IMR-90 (cell line): ENCODE results near the gene PSG4. TPM values are rescaled to one million over a fixed set of nuclear protein-coding genes. Genes with fewer than 3 reads are reported as not detected.

Experiments used
- ATAC-seq: fragments of 200-7000 bp; cut with Tn5 transposase; 2 replicates; pipeline ENCODE4 v1.9.1; 2020; ENCODE audit warnings: low read depth, mild to moderate bottlenecking, moderate library complexity
- BruUV-seq: library from RNA; stranded (reverse); fragments of 400-500 nt; replicated peaks from 2 replicates; lab custom pipeline; 2021; lab: Mats Ljungman, UMichigan
- CTCF ChIA-PET: fragments of 300-600 bp; formaldehyde crosslinking; extraction: SDS; loops from one replicate; lab custom pipeline; 2021; ENCODE audit warnings: antibody characterized with exemption; lab: Yijun Ruan, JAX
- POLR2A ChIA-PET: fragments of 300-600 bp; sonication (Branson Sonifier 250); formaldehyde crosslinking; loops from one replicate; lab custom pipeline; 2022; ENCODE audit warnings: antibody characterized with exemption; ENCODE audit not compliant: unreplicated experiment; lab: Charles Lee
- DNase-seq: peaks from one replicate; pipeline ENCODE4 v3.0.0; 2013
- H2AFZ ChIP-seq: replicated peaks from 2 replicates; pipeline ENCODE3; 2013; ENCODE audit warnings: low read length, mild to moderate bottlenecking; ENCODE audit not compliant: poor library complexity
- H2AK5ac ChIP-seq: 2 replicates; pipeline ENCODE4 v1.6.1; 2013; ENCODE audit warnings: low read depth, low read length, inconsistent platforms
- H2AK9ac ChIP-seq: replicated peaks from 2 replicates; pipeline ENCODE3; 2013; ENCODE audit warnings: mild to moderate bottlenecking, low read depth, low read length, moderate library complexity; ENCODE audit not compliant: poor library complexity
- H2BK120ac ChIP-seq: 2 replicates; pipeline ENCODE4 v1.6.1; 2013; ENCODE audit warnings: low read depth, low read length, inconsistent platforms
- H2BK15ac ChIP-seq: 3 replicates; pipeline ENCODE4 v1.6.1; 2013; ENCODE audit warnings: low read depth, low read length, inconsistent platforms
- H2BK20ac ChIP-seq: 2 replicates; pipeline ENCODE4 v1.6.1; 2013; ENCODE audit warnings: low read depth, mild to moderate bottlenecking, inconsistent platforms, low read length, moderate library complexity
- H2BK5ac ChIP-seq: 2 replicates; pipeline ENCODE4 v1.6.1; 2013; ENCODE audit warnings: mild to moderate bottlenecking, low read depth, low read length, inconsistent platforms; ENCODE audit not compliant: poor library complexity, severe bottlenecking
- H3K14ac ChIP-seq: replicated peaks from 2 replicates; pipeline ENCODE4 v1.6.1; 2013; ENCODE audit warnings: low read depth, low read length, inconsistent platforms
- H3K18ac ChIP-seq: 2 replicates; pipeline ENCODE4 v1.6.1; 2013; ENCODE audit warnings: low read depth, low read length, control low read depth
- H3K23ac ChIP-seq: 2 replicates; pipeline ENCODE4 v1.6.1; 2013; ENCODE audit warnings: low read depth, low read length, inconsistent platforms
- H3K27ac ChIP-seq: 2 replicates; pipeline ENCODE4 v1.5.1; 2013; ENCODE audit warnings: mild to moderate bottlenecking, control low read depth, low read length; ENCODE audit not compliant: insufficient read depth
- H3K27me3 ChIP-seq: 2 replicates; pipeline ENCODE4 v1.6.1; 2013; ENCODE audit warnings: low read length; ENCODE audit not compliant: control insufficient read depth, insufficient read depth
- H3K36me3 ChIP-seq: 2 replicates; pipeline ENCODE4 v1.6.1; 2013; ENCODE audit warnings: low read length, mixed read lengths; ENCODE audit not compliant: control insufficient read depth, insufficient read depth
- H3K4ac ChIP-seq: 2 replicates; pipeline ENCODE4 v1.6.1; 2013; ENCODE audit warnings: low read depth, low read length, inconsistent platforms
- H3K4me1 ChIP-seq: 2 replicates; pipeline ENCODE4 v1.6.1; 2013; ENCODE audit warnings: low read length, mixed read lengths; ENCODE audit not compliant: control insufficient read depth, insufficient read depth
- H3K4me2 ChIP-seq: 2 replicates; pipeline ENCODE4 v1.6.1; 2013; ENCODE audit warnings: low read depth, mild to moderate bottlenecking, control low read depth, low read length, moderate library complexity
- H3K4me3 ChIP-seq: 2 replicates; pipeline ENCODE4 v1.5.1; 2013; ENCODE audit warnings: low read depth, mild to moderate bottlenecking, control low read depth, low read length, moderate library complexity; ENCODE audit not compliant: insufficient read depth
- H3K56ac ChIP-seq: 2 replicates; pipeline ENCODE4 v1.6.1; 2013; ENCODE audit warnings: low read length, inconsistent platforms; ENCODE audit not compliant: insufficient read depth; ENCODE audit errors: extremely low read depth
- H3K79me1 ChIP-seq, 2 experiments: 2 replicates each; pipeline ENCODE4 v1.6.1; 2013; ENCODE audit warnings: low read length in 2 of 2, inconsistent platforms in 1 of 2, low read depth in 1 of 2
- H3K9ac ChIP-seq: 2 replicates; pipeline ENCODE4 v1.6.1; 2013; ENCODE audit warnings: low read depth, low read length, control low read depth
- H3K9me1 ChIP-seq: 2 replicates; pipeline ENCODE4 v1.6.1; 2013; ENCODE audit warnings: low read length, inconsistent platforms; ENCODE audit not compliant: insufficient read depth
- H3K9me3 ChIP-seq: 2 replicates; pipeline ENCODE4 v1.6.1; 2013; ENCODE audit warnings: low read length; ENCODE audit not compliant: control insufficient read depth, insufficient read depth
- H4K20me1 ChIP-seq: 2 replicates; pipeline ENCODE4 v1.6.1; 2013; ENCODE audit warnings: low read length, inconsistent platforms; ENCODE audit not compliant: insufficient read depth
- H4K5ac ChIP-seq: 2 replicates; pipeline ENCODE4 v1.6.1; 2013; ENCODE audit warnings: mild to moderate bottlenecking, low read depth, low read length, control low read depth
- H4K8ac ChIP-seq, 2 experiments: 2 replicates each; pipeline ENCODE4 v1.6.1; 2013; ENCODE audit warnings: low read depth in 2 of 2, low read length in 2 of 2, control low read depth in 1 of 2, inconsistent platforms in 1 of 2
- H4K91ac ChIP-seq: 2 replicates; pipeline ENCODE4 v1.6.1; 2013; ENCODE audit warnings: low read depth, low read length, inconsistent platforms; ENCODE audit not compliant: insufficient read depth
- ELK1 ChIP-seq: fragments of 150-350 bp; IDR thresholded peaks from 2 replicates; pipeline ENCODE4 v1.6.1; 2016; ENCODE audit warnings: low read depth, mild to moderate bottlenecking, low read length, moderate library complexity, borderline replicate concordance
- RAD21 ChIP-seq: IDR thresholded peaks from 2 replicates; pipeline ENCODE4 v1.6.1; 2012; ENCODE audit warnings: low read length, improper control_type of control experiment
- WGBS, 2 experiments: methylation state at CpG; one replicate each; pipeline versions ENCODE4 v1.1.5 to v1.1.7; 2013; ENCODE audit warnings: missing lambda C conversion rate in 2 of 2; ENCODE audit not compliant: insufficient read length in 1 of 2; ENCODE audit errors: extremely low coverage in 2 of 2; 5-methylcytosine and 5-hydroxymethylcytosine counted together
- dilution Hi-C: fragments of 300-500 bp; cut with HindIII; formaldehyde crosslinking; loops from one replicate; pipeline ENCODE4 v1.14.3; 2018; ENCODE audit warnings: low sequenced_read_pairs; ENCODE audit not compliant: unreplicated experiment
- in situ Hi-C: fragments of 300-500 bp; cut with MboI; formaldehyde crosslinking; loops from 3 replicates; pipeline ENCODE4 v1.14.3; 2019; ENCODE audit warnings: low sequenced_read_pairs, inconsistent platforms, mixed read lengths
- intact Hi-C: fragments of 100-400 bp; cut with micrococcal nuclease; formaldehyde crosslinking; loops from 2 replicates; pipeline ENCODE4 v1.10.0; 2022
- polyA plus RNA-seq, 3 experiments: library from polyadenylated mRNA; depleted of rRNA; stranded (reverse); fragments of >200 nt; gene quantifications; 2 replicates each; pipeline ENCODE4 v1.2.3, GENCODE V29; 2012; ENCODE audit warnings: low replicate concordance in 1 of 3
- total RNA-seq: library from RNA; depleted of rRNA; stranded (reverse); fragments of >200 nt; gene quantifications from 2 replicates; pipeline ENCODE4 v1.2.3, GENCODE V29; 2012

Gene PSG4
- total and polyA plus RNA-seq, 2 of the 4 experiments (the other 2 are of a cell fraction) = 106 to 223 TPM

GRCh38 chr19:43207991-43208390 lies 2.6 kb upstream of the PSG4 start:
- ChIA-PET POLR2A (no interaction called here), CTCF (no interaction called here)
- WGBS, 2 experiments = 52% methylated on average over 2 of the region's 4 CpGs; no CpG with 5 or more reads in 1 of the 2 experiments
- Histone ChIP-seq H2BK15ac (peak overlapping the region; percentile 74; the same call in 1 of the 3 replicates), H3K79me1 (peaks cover 9 to 24% of the 10 kb centered on the region in 2 experiments), H3K18ac (peak overlapping the region; percentile 39; the same call in 1 of the 2 replicates), H2BK120ac (peak overlapping the region; percentile 70), H3K23ac (no peak overlapping the region), H3K4me3 (no peak overlapping the region), H2AK5ac (peak overlapping the region; percentile 16; the same call in 1 of the 2 replicates), H3K36me3 (no peaks in the 10 kb centered on the region), H2BK20ac (peak overlapping the region; percentile 53; the same call in 1 of the 2 replicates), H3K9me1 (peaks cover 6% of the 10 kb centered on the region; the same call in 1 of the 2 replicates), H4K5ac (peak overlapping the region; percentile 65; the same call in 1 of the 2 replicates), H3K27ac (no peak overlapping the region), H3K14ac (no peak overlapping the region), H4K91ac (peak overlapping the region; percentile 37; the same call in 1 of the 2 replicates), H3K4ac (peak overlapping the region; percentile 50), H2BK5ac (no peak overlapping the region), H3K9ac (no peak overlapping the region), H4K20me1 (no peaks in the 10 kb centered on the region), H2AK9ac (no peak overlapping the region), H4K8ac (peak overlapping the region in 1 of 2 experiments; percentile 49; a peak in 1 of 4 replicates), H3K4me2 (no peak overlapping the region), H3K56ac (0 out of 2 replicates have a peak overlapping the region, but pooled peaks have one; percentile 6), H2AFZ (no peak overlapping the region), H3K27me3 (no peaks in the 10 kb centered on the region), H3K9me3 (no peaks in the 10 kb centered on the region), H3K4me1 (peaks cover 7% of the 10 kb centered on the region)
- no peak for DNase-seq
- in situ Hi-C loops (no loop called here), intact Hi-C loops (loop anchor here (5.0 kb wide), 1 partner anchor 106 kb away; no protein-coding TSS in a partner anchor), dilution Hi-C loops (no loop called here)
- BruUV-seq = no TSS peak
- ATAC-seq = no peak
- TF ChIP-seq RAD21 = no peak
- no peak for TF ChIP-seq ELK1
